NCI-H187 treated with DMSO at 0.1 percent for 48 hours (cell line): ENCODE results near the gene APLN.

Source experiments
- DNase-seq: peaks from one replicate; lab custom pipeline; 2025; lab: John Stamatoyannopoulos, UW

The APLN gene

DNA sequence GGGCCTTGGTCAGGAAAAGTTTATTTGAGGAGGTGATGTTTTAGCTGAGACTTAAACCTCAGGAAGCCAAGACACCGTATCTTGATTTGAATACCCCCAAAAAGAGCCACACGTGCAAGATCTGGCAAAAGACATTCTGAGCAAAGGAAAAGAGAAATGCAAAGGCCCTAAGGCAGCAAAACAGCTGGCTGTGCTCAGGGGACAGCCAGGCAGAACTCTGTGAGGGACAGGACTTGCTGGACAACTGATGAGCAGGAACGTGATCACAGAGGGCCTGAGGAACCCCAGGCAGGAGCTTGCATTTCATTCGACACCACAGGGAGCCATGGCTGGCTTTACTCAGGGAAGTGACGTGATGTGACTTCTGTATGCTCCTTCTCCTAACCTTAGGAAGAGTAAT lies 58.7 kb downstream of the APLN start:
- no peak for DNase-seq
